HEK293 (cell line): ENCODE data around the gene ADCY1.

Source experiments
- CTCF ChIA-PET: fragments of 350-600 bp; formaldehyde crosslinking; extraction: SDS; loops from one replicate; lab custom pipeline; 2021; ENCODE audit warnings: antibody characterized with exemption; lab: Yijun Ruan, JAX
- POLR2A ChIA-PET: fragments of 300-600 bp; formaldehyde crosslinking; extraction: SDS; loops from one replicate; lab custom pipeline; 2020; ENCODE audit warnings: antibody characterized with exemption, inconsistent platforms; lab: Yijun Ruan, JAX
- H3K27ac ChIP-seq: fragments of 200-500 bp; sonication (Bioruptor generic); 2 replicates; pipeline ENCODE4 v1.5.1; 2014; ENCODE audit warnings: low read depth, low read length, control low read depth, inconsistent platforms; ENCODE audit errors: extremely low read depth
- H3K36me3 ChIP-seq, 2 experiments: fragments of 200-500 bp in 1 of 2; sonication (Bioruptor generic) in 1 of 2; 1 replicate in 1 of 2; 2 replicates in 1 of 2; pipeline ENCODE4 v1.5.1; 2014 to 2017; ENCODE audit warnings: inconsistent platforms in 2 of 2, low read length in 2 of 2; ENCODE audit not compliant: control insufficient read depth in 2 of 2, insufficient read depth in 1 of 2
- H3K4me1 ChIP-seq: fragments of 200-500 bp; sonication (Bioruptor generic); 2 replicates; pipeline ENCODE4 v1.5.1; 2014; ENCODE audit warnings: mild to moderate bottlenecking, low read length, inconsistent platforms; ENCODE audit not compliant: control insufficient read depth, insufficient read depth
- H3K4me3 ChIP-seq: 2 replicates; pipeline ENCODE4 v1.5.1; 2011; ENCODE audit warnings: low read depth, mild to moderate bottlenecking, control low read depth, low read length, moderate library complexity
- H3K9me3 ChIP-seq: fragments of 200-500 bp; sonication (Bioruptor generic); 2 replicates; pipeline ENCODE4 v1.5.1; 2014; ENCODE audit warnings: low read depth, low read length, inconsistent platforms; ENCODE audit not compliant: control insufficient read depth, insufficient read depth
- BCL11A ChIP-seq: fragments of 450-650 bp; formaldehyde crosslinking; IDR thresholded peaks from 2 replicates; pipeline ENCODE4 v1.5.1; 2016; ENCODE audit warnings: low read depth, missing biosample characterization, missing genetic modification characterization
- ELK4 ChIP-seq: IDR thresholded peaks from 2 replicates; pipeline ENCODE4 v1.6.1; 2011; ENCODE audit warnings: mild to moderate bottlenecking, low read depth, low read length, borderline replicate concordance
- GLI4 ChIP-seq: fragments of 450-650 bp; formaldehyde crosslinking; IDR thresholded peaks from 2 replicates; pipeline ENCODE4 v1.5.1; 2016; ENCODE audit warnings: missing biosample characterization, missing genetic modification characterization
- REPIN1 ChIP-seq: fragments of 450-650 bp; formaldehyde crosslinking; IDR thresholded peaks from 2 replicates; pipeline ENCODE4 v1.5.1; 2017; ENCODE audit warnings: missing biosample characterization, missing genetic modification characterization, low read depth
- SCRT2 ChIP-seq: fragments of 450-650 bp; formaldehyde crosslinking; IDR thresholded peaks from 2 replicates; pipeline ENCODE4 v1.5.1; 2016; ENCODE audit warnings: missing biosample characterization, missing genetic modification characterization
- ZBTB17 ChIP-seq: fragments of 450-650 bp; formaldehyde crosslinking; IDR thresholded peaks from 2 replicates; pipeline ENCODE4 v1.5.1; 2016; ENCODE audit warnings: missing biosample characterization, missing genetic modification characterization
- ZBTB26 ChIP-seq: fragments of 450-650 bp; formaldehyde crosslinking; optimal IDR thresholded peaks from 2 replicates; pipeline ENCODE3; 2016; ENCODE audit warnings: missing biosample characterization, mild to moderate bottlenecking, missing genetic modification characterization
- ZBTB6 ChIP-seq: fragments of 450-650 bp; formaldehyde crosslinking; IDR thresholded peaks from 2 replicates; pipeline ENCODE4 v1.5.1; 2017; ENCODE audit warnings: missing biosample characterization, missing genetic modification characterization
- ZBTB7A ChIP-seq: fragments of 450-650 bp; formaldehyde crosslinking; IDR thresholded peaks from 2 replicates; pipeline ENCODE4 v1.5.1; 2016; ENCODE audit warnings: low read depth, missing biosample characterization, missing genetic modification characterization
- ZNF132 ChIP-seq: fragments of 450-650 bp; formaldehyde crosslinking; IDR thresholded peaks from 2 replicates; pipeline ENCODE4 v1.5.1; 2017; ENCODE audit warnings: missing biosample characterization, missing genetic modification characterization, borderline replicate concordance
- ZNF175 ChIP-seq: fragments of 450-650 bp; formaldehyde crosslinking; IDR thresholded peaks from 2 replicates; pipeline ENCODE4 v1.5.1; 2016; ENCODE audit warnings: missing biosample characterization, missing genetic modification characterization
- ZNF221 ChIP-seq: fragments of 450-650 bp; formaldehyde crosslinking; IDR thresholded peaks from 2 replicates; pipeline ENCODE4 v1.5.1; 2017; ENCODE audit warnings: missing biosample characterization, missing genetic modification characterization, borderline replicate concordance
- ZNF26 ChIP-seq: fragments of 450-650 bp; formaldehyde crosslinking; IDR thresholded peaks from 2 replicates; pipeline ENCODE4 v1.5.1; 2016; ENCODE audit warnings: missing biosample characterization, missing genetic modification characterization
- ZNF341 ChIP-seq: fragments of 450-650 bp; formaldehyde crosslinking; IDR thresholded peaks from 2 replicates; pipeline ENCODE4; 2016; ENCODE audit warnings: low read depth, missing biosample characterization, missing genetic modification characterization
- ZNF548 ChIP-seq: fragments of 450-650 bp; formaldehyde crosslinking; IDR thresholded peaks from 2 replicates; pipeline ENCODE4 v1.5.1; 2016; ENCODE audit warnings: missing biosample characterization, missing genetic modification characterization
- ZNF645 ChIP-seq: fragments of 450-650 bp; formaldehyde crosslinking; IDR thresholded peaks from 2 replicates; pipeline ENCODE4; 2016; ENCODE audit warnings: missing biosample characterization, missing genetic modification characterization
- ZNF707 ChIP-seq: fragments of 450-650 bp; formaldehyde crosslinking; IDR thresholded peaks from 2 replicates; pipeline ENCODE4 v1.5.1; 2016; ENCODE audit warnings: missing biosample characterization, missing genetic modification characterization
- ZNF776 ChIP-seq: fragments of 450-650 bp; formaldehyde crosslinking; IDR thresholded peaks from 2 replicates; pipeline ENCODE4 v1.5.0; 2017; ENCODE audit warnings: missing biosample characterization, missing genetic modification characterization, borderline replicate concordance
- ZSCAN16 ChIP-seq: fragments of 450-650 bp; formaldehyde crosslinking; IDR thresholded peaks from 2 replicates; pipeline ENCODE4 v1.5.1; 2016; ENCODE audit warnings: missing biosample characterization, missing genetic modification characterization
- TF ChIP-seq, protein P1 (sequence below): fragments of 450-650 bp; IDR thresholded peaks from 2 replicates; pipeline ENCODE4 v1.5.1; 2018; ENCODE audit warnings: missing biosample characterization, mild to moderate bottlenecking, missing genetic modification characterization
- TF ChIP-seq, protein P2 (sequence below): fragments of 450-650 bp; formaldehyde crosslinking; IDR thresholded peaks from 2 replicates; pipeline ENCODE4 v1.5.1; 2016; ENCODE audit warnings: missing biosample characterization, missing genetic modification characterization, low read depth
- TF ChIP-seq, protein P3 (sequence below): fragments of 450-650 bp; formaldehyde crosslinking; IDR thresholded peaks from 2 replicates; pipeline ENCODE4 v1.5.1; 2016; ENCODE audit warnings: missing biosample characterization, missing genetic modification characterization, borderline replicate concordance

Gene ADCY1

GRCh38 chr7:45698303-45699014 lies 124.3 kb downstream of the ADCY1 start:
- H3K27ac ChIP-seq, result no peak overlapping the region
- no peaks in the 10 kb centered on the region for H3K9me3 ChIP-seq
- H3K36me3 ChIP-seq, result peaks cover 0 to 4% of the 10 kb centered on the region in 2 experiments; a peak in 1 of 3 replicates
- TF ChIP-seq SCRT2 (tag by site-specific recombination), result peak; percentile 72; the same call in 1 of the 2 replicates
- no peak for TF ChIP-seq ZNF548 (tag by site-specific recombination)
- H3K4me1 ChIP-seq, result no peaks in the 10 kb centered on the region
- ChIA-PET POLR2A (no interaction called here), CTCF (no interaction called here)
- H3K4me3 ChIP-seq, result no peak overlapping the region

GRCh38 chr7:45699015-45699309 lies 124.8 kb downstream of the ADCY1 start:
- TF ChIP-seq, protein P1, sequence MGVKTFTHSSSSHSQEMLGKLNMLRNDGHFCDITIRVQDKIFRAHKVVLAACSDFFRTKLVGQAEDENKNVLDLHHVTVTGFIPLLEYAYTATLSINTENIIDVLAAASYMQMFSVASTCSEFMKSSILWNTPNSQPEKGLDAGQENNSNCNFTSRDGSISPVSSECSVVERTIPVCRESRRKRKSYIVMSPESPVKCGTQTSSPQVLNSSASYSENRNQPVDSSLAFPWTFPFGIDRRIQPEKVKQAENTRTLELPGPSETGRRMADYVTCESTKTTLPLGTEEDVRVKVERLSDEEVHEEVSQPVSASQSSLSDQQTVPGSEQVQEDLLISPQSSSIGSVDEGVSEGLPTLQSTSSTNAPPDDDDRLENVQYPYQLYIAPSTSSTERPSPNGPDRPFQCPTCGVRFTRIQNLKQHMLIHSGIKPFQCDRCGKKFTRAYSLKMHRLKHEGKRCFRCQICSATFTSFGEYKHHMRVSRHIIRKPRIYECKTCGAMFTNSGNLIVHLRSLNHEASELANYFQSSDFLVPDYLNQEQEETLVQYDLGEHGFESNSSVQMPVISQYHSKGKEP (tag by site-specific recombination), result no peak
- no peak for TF ChIP-seq ZBTB6 (tag by site-specific recombination)
- no peak for TF ChIP-seq ZBTB26 (tag by site-specific recombination)
- no peak for TF ChIP-seq ELK4
- no peak for TF ChIP-seq ZNF132 (tag by site-specific recombination)
- TF ChIP-seq ZNF776 (tag by site-specific recombination), result no peak
- TF ChIP-seq ZNF707 (tag by site-specific recombination), result no peak
- TF ChIP-seq ZBTB7A (tag by site-specific recombination), result no peak
- no peak for TF ChIP-seq ZBTB17 (tag by site-specific recombination)
- TF ChIP-seq, protein P2, sequence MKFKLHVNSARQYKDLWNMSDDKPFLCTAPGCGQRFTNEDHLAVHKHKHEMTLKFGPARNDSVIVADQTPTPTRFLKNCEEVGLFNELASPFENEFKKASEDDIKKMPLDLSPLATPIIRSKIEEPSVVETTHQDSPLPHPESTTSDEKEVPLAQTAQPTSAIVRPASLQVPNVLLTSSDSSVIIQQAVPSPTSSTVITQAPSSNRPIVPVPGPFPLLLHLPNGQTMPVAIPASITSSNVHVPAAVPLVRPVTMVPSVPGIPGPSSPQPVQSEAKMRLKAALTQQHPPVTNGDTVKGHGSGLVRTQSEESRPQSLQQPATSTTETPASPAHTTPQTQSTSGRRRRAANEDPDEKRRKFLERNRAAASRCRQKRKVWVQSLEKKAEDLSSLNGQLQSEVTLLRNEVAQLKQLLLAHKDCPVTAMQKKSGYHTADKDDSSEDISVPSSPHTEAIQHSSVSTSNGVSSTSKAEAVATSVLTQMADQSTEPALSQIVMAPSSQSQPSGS (tag by site-specific recombination), result no peak
- TF ChIP-seq ZNF175, result no peak
- no peak for TF ChIP-seq ZNF341 (tag by site-specific recombination)
- no peak for TF ChIP-seq REPIN1
- no peak for TF ChIP-seq BCL11A (tag by site-specific recombination)
- TF ChIP-seq ZSCAN16, result no peak
- TF ChIP-seq ZNF26 (tag by site-specific recombination), result no peak
- no peak for TF ChIP-seq GLI4 (tag by site-specific recombination)
- no peak for TF ChIP-seq ZNF645 (tag by site-specific recombination)
- TF ChIP-seq ZNF221 (tag by site-specific recombination), result no peak
- TF ChIP-seq, protein P3, sequence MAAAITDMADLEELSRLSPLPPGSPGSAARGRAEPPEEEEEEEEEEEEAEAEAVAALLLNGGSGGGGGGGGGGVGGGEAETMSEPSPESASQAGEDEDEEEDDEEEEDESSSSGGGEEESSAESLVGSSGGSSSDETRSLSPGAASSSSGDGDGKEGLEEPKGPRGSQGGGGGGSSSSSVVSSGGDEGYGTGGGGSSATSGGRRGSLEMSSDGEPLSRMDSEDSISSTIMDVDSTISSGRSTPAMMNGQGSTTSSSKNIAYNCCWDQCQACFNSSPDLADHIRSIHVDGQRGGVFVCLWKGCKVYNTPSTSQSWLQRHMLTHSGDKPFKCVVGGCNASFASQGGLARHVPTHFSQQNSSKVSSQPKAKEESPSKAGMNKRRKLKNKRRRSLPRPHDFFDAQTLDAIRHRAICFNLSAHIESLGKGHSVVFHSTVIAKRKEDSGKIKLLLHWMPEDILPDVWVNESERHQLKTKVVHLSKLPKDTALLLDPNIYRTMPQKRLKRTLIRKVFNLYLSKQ (tag by site-specific recombination), result no peak
- Histone ChIP-seq H3K4me3 (no peak overlapping the region), H3K4me1 (no peaks in the 10 kb centered on the region), H3K36me3 (peaks cover 0 to 4% of the 10 kb centered on the region in 2 experiments; a peak in 1 of 3 replicates), H3K27ac (no peak overlapping the region), H3K9me3 (no peaks in the 10 kb centered on the region)
- ChIA-PET POLR2A (no interaction called here), CTCF (no interaction called here)
